HG03280 (cell line): Measurements from ENCODE around the gene SPATC1L.
"Not testable (repeated sequence)": the region's sequence is repeated elsewhere in the genome, so short reads cannot be mapped to it uniquely, and the experiment has no call there.

ENCODE experiments used
- ATAC-seq: cut with Tn5 transposase; IDR thresholded peaks from one replicate; pipeline ENCODE4 v1.9.1; 2021; ENCODE audit warnings: mild to moderate bottlenecking, moderate library complexity; ENCODE audit not compliant: unreplicated experiment

Gene SPATC1L

GRCh38 chr21:46183910-46184624, at the start of gene SPATC1L:
TSS of gene SPATC1L (minus strand) at chr21:46184459. CDS start at chr21:46182816, 1,643 bp downstream.
- peak; percentile 53 for ATAC-seq

DNA sequence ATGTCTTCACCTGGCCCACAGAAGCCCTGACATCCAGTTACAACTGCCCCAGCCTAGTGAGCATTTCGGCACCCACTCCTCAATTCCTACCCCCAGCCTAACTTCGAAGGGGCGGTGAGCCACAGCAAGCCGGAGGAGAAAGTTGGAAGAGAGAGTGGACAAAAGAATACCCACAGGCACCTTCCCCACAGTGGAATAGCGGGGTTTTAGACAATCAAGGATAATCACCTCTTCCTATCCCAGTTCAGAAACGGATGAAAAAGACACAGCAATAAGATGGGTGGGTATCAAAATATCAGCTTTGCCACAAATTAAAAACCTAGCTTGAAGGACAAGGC, 45.6 kb upstream of the SPATC1L start:
- ATAC-seq: no peak

DNA sequence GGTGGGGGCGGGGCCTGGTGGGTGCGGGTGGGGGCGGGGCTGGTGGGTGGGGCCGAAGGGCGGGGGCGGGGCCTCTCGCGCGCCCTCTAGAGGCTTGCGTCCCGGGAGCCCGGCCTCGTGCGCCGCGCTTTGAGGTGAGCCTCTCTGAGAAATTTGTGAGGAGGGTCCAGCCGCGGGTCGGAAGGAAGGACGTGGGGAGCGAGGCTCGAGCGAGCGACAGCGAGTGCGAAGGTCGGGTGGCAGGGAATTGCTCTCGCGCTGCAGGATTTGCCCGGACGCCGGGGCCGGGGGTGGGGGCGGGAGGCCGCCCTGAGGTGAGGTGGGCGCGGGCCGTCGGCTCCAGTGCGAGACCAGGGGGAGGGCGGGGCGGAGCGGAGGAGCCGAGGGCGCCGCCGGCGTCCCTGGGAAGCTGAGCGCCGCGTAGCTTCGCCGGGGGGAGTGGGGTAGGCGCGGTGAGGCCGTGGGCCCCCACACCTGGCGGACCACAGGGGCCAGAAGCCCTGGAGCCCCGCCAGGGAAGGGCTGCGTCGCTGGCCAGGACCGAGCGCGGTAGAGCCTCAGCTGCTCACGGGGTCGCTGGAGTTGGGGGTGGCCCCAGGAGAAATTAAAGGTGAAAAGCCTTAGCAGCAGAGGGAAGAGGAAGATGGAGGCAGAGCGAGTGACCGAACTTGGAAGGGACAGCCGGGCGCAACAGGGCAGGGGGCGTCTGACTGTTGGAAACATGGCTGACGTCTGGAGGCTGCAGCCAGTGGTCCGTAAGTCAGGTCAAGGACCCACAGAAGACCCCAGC, 45.1 kb upstream of the SPATC1L start:
- ATAC-seq: peak; percentile 28

- ATAC-seq: peak; percentile 88
Measured at GRCh38 chr21:46228345-46229051, 44.2 kb upstream of the SPATC1L start, which contains the start of gene LSS. TSS of gene LSS (minus strand) at chr21:46228774. CDS start at chr21:46228745, 29 bp downstream.

GRCh38 chr21:46227811-46228344, 43.6 kb upstream of the SPATC1L start:
- ATAC-seq: no peak

GRCh38 chr21:46226920-46227599, 42.8 kb upstream of the SPATC1L start:
- ATAC-seq: no peak

GRCh38 chr21:46226146-46226545, 41.9 kb upstream of the SPATC1L start:
- ATAC-seq: no peak

- not testable (repeated sequence) for ATAC-seq
Measured at GRCh38 chr21:46223661-46224060, 39.4 kb upstream of the SPATC1L start.

GRCh38 chr21:46223217-46223616, 39.0 kb upstream of the SPATC1L start:
- no peak for ATAC-seq

DNA sequence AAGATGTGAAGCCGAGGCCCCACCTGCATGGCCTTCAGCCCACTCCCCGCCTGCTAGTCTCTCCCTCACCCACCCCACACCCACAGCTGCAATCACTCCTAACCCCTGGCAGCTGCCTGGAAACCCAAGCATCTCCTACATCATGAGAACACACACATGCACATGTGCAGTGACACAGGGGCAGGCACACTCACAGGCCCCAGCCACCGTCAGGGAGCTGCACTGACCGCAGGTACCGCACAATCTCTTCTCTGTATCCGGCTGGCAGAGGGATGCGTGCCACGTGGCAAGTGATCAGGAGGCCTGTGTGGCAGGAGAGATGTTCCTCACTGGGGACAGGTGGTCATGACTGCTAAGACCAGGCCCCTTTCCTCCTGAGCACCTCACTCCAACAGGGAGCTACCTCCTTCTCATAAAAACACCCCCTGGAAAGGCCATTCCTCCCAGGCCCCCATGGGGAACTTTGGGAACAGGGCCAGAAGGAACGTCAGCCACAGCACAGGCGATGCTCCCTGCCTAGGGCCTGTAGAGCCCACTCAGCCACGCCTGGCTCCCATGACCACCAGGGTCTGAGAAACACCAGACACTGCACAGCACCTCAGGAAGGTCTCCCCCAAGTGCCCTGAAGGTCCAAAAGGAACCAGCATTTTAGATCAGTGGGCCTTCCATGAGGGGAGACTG, 38.3 kb upstream of the SPATC1L start:
- ATAC-seq: no peak

DNA sequence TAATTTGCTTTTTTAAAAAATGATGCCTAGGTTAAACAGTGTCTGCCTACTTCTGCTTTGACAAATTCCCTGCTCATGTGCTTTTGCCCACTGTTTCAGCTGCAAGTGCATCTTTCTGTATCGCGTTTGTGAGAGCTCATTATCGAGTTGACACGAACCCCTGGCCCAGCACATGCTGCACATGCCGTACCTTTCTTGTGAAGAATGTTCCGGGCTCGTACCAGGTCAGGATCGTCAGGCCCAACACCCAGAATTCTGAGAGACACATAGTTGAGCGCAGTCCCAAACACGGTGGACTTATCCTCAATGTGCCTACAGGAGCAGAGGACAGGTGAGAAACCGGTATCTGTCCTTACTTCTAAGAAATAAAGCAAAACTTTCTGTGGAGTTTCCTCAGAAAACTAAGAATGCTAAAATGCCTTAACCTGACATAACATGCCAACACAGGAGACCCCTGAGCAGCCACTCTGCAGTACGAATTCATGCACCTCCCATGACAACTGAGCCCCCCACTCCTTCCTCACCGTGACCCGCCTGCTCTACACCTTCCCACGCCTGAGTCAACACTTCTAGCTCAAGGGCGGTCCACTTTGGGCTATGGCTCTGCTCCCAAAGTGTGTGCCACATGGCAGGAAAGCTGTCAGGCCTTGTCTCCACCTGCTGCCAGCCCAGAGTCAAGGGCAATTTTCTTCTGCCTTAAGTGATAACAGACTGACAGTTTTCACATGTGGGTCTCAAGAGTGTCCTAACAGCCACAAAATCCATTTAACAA, 37.6 kb upstream of the SPATC1L start:
- ATAC-seq: no peak

- no peak for ATAC-seq
Measured at GRCh38 chr21:46220847-46221246, 36.6 kb upstream of the SPATC1L start.

DNA sequence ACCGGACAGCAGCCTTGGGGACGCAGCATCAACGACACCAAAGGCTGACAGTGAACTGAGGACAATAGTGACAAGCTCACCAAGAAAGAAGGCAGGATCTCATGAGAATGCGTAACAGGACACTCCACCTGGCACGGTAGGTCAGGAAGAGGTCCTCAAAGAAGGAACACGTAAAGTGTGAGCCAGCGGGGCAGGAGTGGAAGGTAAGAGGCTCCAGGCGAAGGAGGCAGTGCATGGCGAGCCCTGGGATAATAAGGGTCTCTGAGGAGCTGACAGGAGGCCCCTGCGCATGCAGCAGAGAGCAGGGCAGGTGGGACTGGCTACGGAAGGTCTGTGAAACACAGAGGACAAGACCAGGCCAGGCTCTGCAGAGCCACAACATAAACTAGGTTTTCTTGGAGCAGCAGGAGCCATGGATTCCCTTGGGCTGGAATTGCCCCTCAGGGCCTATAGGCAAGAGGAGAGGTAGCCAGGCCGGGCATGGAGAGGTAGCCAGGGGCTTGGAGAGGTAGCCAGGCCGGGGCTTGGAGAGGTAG, 36.1 kb upstream of the SPATC1L start:
- no peak for ATAC-seq

DNA sequence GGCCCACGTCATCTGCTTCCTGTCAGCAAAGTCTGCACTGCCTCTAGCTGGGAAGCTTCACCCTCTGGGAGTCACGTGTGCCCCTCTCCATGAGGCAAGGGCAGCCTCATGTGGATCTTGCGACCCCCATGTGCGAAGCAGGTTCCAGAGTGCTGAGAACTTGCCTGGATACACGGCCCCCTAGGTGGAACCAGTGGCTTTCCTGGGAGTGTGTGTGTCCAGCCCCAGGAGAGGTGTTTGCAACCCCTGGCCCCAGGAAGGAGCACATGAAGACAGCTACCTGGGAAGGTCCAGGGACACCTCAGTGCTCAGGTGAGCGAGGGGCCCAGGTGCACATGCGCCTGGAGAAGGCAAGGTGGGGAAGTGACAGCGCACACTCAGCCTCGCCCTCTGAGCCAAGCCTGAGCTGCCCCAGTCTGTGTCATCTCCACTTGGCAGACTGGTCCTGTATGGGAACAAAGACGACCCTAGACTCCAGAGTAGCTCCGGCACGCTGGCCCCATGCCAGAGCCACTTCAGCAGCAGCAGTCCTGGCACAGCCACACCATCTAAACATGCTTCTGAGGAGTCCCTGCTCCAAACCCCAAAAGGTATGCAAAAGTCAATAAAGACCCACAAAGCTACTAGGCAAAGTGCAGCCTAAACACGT, 35.5 kb upstream of the SPATC1L start:
- ATAC-seq: no peak

GRCh38 chr21:46218906-46219590, 34.8 kb upstream of the SPATC1L start:
- ATAC-seq: no peak

DNA sequence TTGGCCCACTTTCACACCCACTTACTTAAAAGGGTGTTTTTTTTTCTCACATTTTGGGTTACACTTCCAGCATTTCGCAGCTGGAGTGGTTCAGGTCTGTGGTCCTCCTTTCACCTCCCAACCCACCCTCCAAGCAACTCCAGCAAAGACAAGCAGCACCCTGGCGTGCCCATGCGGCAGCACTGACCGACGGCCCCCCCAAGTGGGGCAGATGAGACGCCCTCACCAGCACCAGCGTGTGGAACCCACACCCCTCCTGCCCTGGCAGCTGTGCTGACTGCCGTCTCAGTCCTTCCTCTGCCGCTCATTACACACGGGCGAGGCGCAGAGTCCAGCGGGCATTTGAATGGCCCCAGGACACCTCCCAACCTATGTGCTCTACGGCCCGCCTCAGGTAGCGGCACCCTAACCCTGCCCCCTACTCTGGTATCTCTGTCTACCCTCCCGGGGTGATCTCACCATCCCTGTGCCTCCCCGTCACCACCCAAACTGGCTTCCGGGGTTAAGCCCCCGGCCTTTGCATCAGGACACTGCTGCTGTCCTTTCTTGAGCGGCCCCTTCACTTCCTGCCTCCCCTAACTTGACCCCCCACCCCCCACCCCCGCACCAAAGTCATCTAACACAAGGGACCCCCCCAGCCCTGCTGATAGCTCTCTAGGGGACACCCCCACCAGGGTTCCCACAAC, 33.4 kb upstream of the SPATC1L start:
- no peak for ATAC-seq

DNA sequence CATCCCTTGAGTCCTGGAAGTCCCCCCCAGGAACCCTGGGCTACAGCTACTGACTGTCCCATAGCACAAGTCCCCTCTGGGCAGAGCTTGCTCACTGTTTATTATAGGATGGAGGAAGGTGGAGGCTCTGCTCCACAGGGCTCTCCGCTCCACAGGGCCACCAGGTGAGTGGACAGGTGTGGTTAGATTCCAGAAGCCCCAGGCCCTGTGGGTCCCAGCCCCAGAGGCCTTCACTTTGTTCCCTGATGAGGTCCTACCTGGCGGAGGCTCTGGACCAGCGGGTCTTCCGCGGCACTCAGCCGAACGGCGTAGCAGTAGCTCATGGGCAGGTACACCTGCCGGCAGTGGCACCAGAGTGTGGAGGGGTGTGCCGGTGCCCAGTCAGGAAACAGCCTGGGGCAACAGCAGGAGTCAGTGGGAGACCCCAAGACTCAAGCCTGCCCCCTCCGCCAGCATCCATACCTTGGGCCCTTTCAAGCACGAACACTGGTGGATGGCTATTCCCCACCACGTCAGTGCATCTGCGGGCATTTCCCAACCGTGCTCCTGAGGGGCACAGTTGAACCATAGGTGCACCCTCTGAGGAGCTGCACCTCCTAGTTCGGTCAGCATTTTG, 32.0 kb upstream of the SPATC1L start:
- no peak for ATAC-seq
